ENCODE results near the gene LTN1.
A peak's percentile ranks its signal among the peaks of the same experiment; 100 is the strongest.
"Not testable (repeated sequence)": the region's sequence is repeated elsewhere in the genome, so short reads cannot be mapped to it uniquely, and the experiment has no call there.

LTN1 gene

GRCh38 chr21:29017639-29018237, 25.1 kb upstream of the LTN1 start:
- Histone ChIP-seq H3K27ac (ENCODE audit: insufficient read depth, low read length, poor library complexity, severe bottlenecking) (no peak overlapping the region), H3K9me3 (ENCODE audit: control insufficient read depth, low read length) (no peaks in the 10 kb centered on the region), H3K4me1 (ENCODE audit: control insufficient read depth, insufficient read depth, low read length, poor library complexity, severe bottlenecking) (peaks cover 7% of the 10 kb centered on the region), H3K36me3 (ENCODE audit: control insufficient read depth, insufficient read depth, low read length) (no peaks in the 10 kb centered on the region), H3K27me3 (replicated peaks; ENCODE audit: control insufficient read depth, insufficient read depth, low read length, poor library complexity, severe bottlenecking) (no peaks in the 10 kb centered on the region), H3K4me3 (ENCODE audit: insufficient read depth, low read depth, low read length, poor library complexity, severe bottlenecking) (peak overlapping the region; percentile 70)
- DNase-seq, result no peak

- not testable (repeated sequence) for H3K4me3 ChIP-seq (ENCODE audit: insufficient read depth, low read depth, low read length, poor library complexity, severe bottlenecking); H3K4me1 ChIP-seq (ENCODE audit: control insufficient read depth, insufficient read depth, low read length, poor library complexity, severe bottlenecking); DNase-seq; H3K9me3 ChIP-seq (ENCODE audit: control insufficient read depth, low read length); H3K27me3 ChIP-seq (replicated peaks; ENCODE audit: control insufficient read depth, insufficient read depth, low read length, poor library complexity, severe bottlenecking); H3K27ac ChIP-seq (ENCODE audit: insufficient read depth, low read length, poor library complexity, severe bottlenecking); H3K36me3 ChIP-seq (ENCODE audit: control insufficient read depth, insufficient read depth, low read length)
Observed at GRCh38 chr21:29011236-29011635, 18.6 kb upstream of the LTN1 start.

- Histone ChIP-seq H3K36me3 (ENCODE audit: control insufficient read depth, insufficient read depth, low read length) (no peaks in the 10 kb centered on the region), H3K4me1 (ENCODE audit: control insufficient read depth, insufficient read depth, low read length, poor library complexity, severe bottlenecking) (no peaks in the 10 kb centered on the region), H3K9me3 (ENCODE audit: control insufficient read depth, low read length) (no peaks in the 10 kb centered on the region), H3K27me3 (replicated peaks; ENCODE audit: control insufficient read depth, insufficient read depth, low read length, poor library complexity, severe bottlenecking) (no peaks in the 10 kb centered on the region), H3K27ac (ENCODE audit: insufficient read depth, low read length, poor library complexity, severe bottlenecking) (no peak overlapping the region), H3K4me3 (ENCODE audit: insufficient read depth, low read depth, low read length, poor library complexity, severe bottlenecking) (no peak overlapping the region)
- DNase-seq, result no peak
Observed at GRCh38 chr21:29008367-29008766, 15.7 kb upstream of the LTN1 start.

- Histone ChIP-seq H3K4me3 (ENCODE audit: insufficient read depth, low read depth, low read length, poor library complexity, severe bottlenecking) (no peak overlapping the region), H3K27ac (ENCODE audit: insufficient read depth, low read length, poor library complexity, severe bottlenecking) (no peak overlapping the region), H3K27me3 (replicated peaks; ENCODE audit: control insufficient read depth, insufficient read depth, low read length, poor library complexity, severe bottlenecking) (no peaks in the 10 kb centered on the region), H3K9me3 (ENCODE audit: control insufficient read depth, low read length) (no peaks in the 10 kb centered on the region), H3K36me3 (ENCODE audit: control insufficient read depth, insufficient read depth, low read length) (no peaks in the 10 kb centered on the region), H3K4me1 (ENCODE audit: control insufficient read depth, insufficient read depth, low read length, poor library complexity, severe bottlenecking) (no peaks in the 10 kb centered on the region)
- no peak for DNase-seq
Observed at GRCh38 chr21:29007810-29008209, 15.1 kb upstream of the LTN1 start.

- H3K27ac ChIP-seq (ENCODE audit: insufficient read depth, low read length, poor library complexity, severe bottlenecking), result no peak overlapping the region
- peaks cover 4% of the 10 kb centered on the region for H3K4me1 ChIP-seq (ENCODE audit: control insufficient read depth, insufficient read depth, low read length, poor library complexity, severe bottlenecking)
- H3K9me3 ChIP-seq (ENCODE audit: control insufficient read depth, low read length), result no peaks in the 10 kb centered on the region
- H3K4me3 ChIP-seq (ENCODE audit: insufficient read depth, low read depth, low read length, poor library complexity, severe bottlenecking), result no peak overlapping the region
- H3K36me3 ChIP-seq (ENCODE audit: control insufficient read depth, insufficient read depth, low read length), result no peaks in the 10 kb centered on the region
- DNase-seq, result no peak
- H3K27me3 ChIP-seq (replicated peaks; ENCODE audit: control insufficient read depth, insufficient read depth, low read length, poor library complexity, severe bottlenecking), result no peaks in the 10 kb centered on the region
Observed at GRCh38 chr21:29007135-29007534, 14.5 kb upstream of the LTN1 start.

- H3K4me3 ChIP-seq (ENCODE audit: insufficient read depth, low read depth, low read length, poor library complexity, severe bottlenecking), result no peak overlapping the region
- peaks cover 4% of the 10 kb centered on the region for H3K4me1 ChIP-seq (ENCODE audit: control insufficient read depth, insufficient read depth, low read length, poor library complexity, severe bottlenecking)
- no peaks in the 10 kb centered on the region for H3K27me3 ChIP-seq (replicated peaks; ENCODE audit: control insufficient read depth, insufficient read depth, low read length, poor library complexity, severe bottlenecking)
- H3K36me3 ChIP-seq (ENCODE audit: control insufficient read depth, insufficient read depth, low read length), result no peaks in the 10 kb centered on the region
- H3K27ac ChIP-seq (ENCODE audit: insufficient read depth, low read length, poor library complexity, severe bottlenecking), result no peak overlapping the region
- no peak for DNase-seq
- H3K9me3 ChIP-seq (ENCODE audit: control insufficient read depth, low read length), result no peaks in the 10 kb centered on the region
Observed at GRCh38 chr21:29005696-29006095, 13.0 kb upstream of the LTN1 start.

- H3K36me3 ChIP-seq (ENCODE audit: control insufficient read depth, insufficient read depth, low read length), result no peaks in the 10 kb centered on the region
- H3K27ac ChIP-seq (ENCODE audit: insufficient read depth, low read length, poor library complexity, severe bottlenecking), result peak overlapping the region; percentile 94
- DNase-seq, result peak; percentile 88 to 94 (median 92)
- no peaks in the 10 kb centered on the region for H3K9me3 ChIP-seq (ENCODE audit: control insufficient read depth, low read length)
- H3K4me1 ChIP-seq (ENCODE audit: control insufficient read depth, insufficient read depth, low read length, poor library complexity, severe bottlenecking), result peaks cover 4% of the 10 kb centered on the region
- H3K4me3 ChIP-seq (ENCODE audit: insufficient read depth, low read depth, low read length, poor library complexity, severe bottlenecking), result peak overlapping the region; percentile 61
- H3K27me3 ChIP-seq (replicated peaks; ENCODE audit: control insufficient read depth, insufficient read depth, low read length, poor library complexity, severe bottlenecking), result no peaks in the 10 kb centered on the region
Observed at GRCh38 chr21:29002442-29003144, 9.9 kb upstream of the LTN1 start.

- H3K36me3 ChIP-seq (ENCODE audit: control insufficient read depth, insufficient read depth, low read length), result no peaks in the 10 kb centered on the region
- peak overlapping the region; percentile 82 for H3K27ac ChIP-seq (ENCODE audit: insufficient read depth, low read length, poor library complexity, severe bottlenecking)
- peak overlapping the region; percentile 66 for H3K4me3 ChIP-seq (ENCODE audit: insufficient read depth, low read depth, low read length, poor library complexity, severe bottlenecking)
- no peak for DNase-seq
- no peaks in the 10 kb centered on the region for H3K9me3 ChIP-seq (ENCODE audit: control insufficient read depth, low read length)
- peaks cover 16% of the 10 kb centered on the region for H3K4me1 ChIP-seq (ENCODE audit: control insufficient read depth, insufficient read depth, low read length, poor library complexity, severe bottlenecking)
- H3K27me3 ChIP-seq (replicated peaks; ENCODE audit: control insufficient read depth, insufficient read depth, low read length, poor library complexity, severe bottlenecking), result no peaks in the 10 kb centered on the region
Observed at GRCh38 chr21:28993293-28993629, 584 bp upstream of the LTN1 start.

GRCh38 chr21:28991861-28992525, 684 bp downstream of the LTN1 start:
- no peaks in the 10 kb centered on the region for H3K9me3 ChIP-seq (ENCODE audit: control insufficient read depth, low read length)
- no peak for DNase-seq

GRCh38 chr21:28988146-28988545, 4.5 kb downstream of the LTN1 start:
- not testable (repeated sequence) for H3K4me3 ChIP-seq (ENCODE audit: insufficient read depth, low read depth, low read length, poor library complexity, severe bottlenecking); H3K27ac ChIP-seq (ENCODE audit: insufficient read depth, low read length, poor library complexity, severe bottlenecking); DNase-seq; H3K27me3 ChIP-seq (replicated peaks; ENCODE audit: control insufficient read depth, insufficient read depth, low read length, poor library complexity, severe bottlenecking); H3K9me3 ChIP-seq (ENCODE audit: control insufficient read depth, low read length)
- H3K36me3 ChIP-seq (ENCODE audit: control insufficient read depth, insufficient read depth, low read length), result peaks cover 28% of the 10 kb centered on the region
- peaks cover 13% of the 10 kb centered on the region for H3K4me1 ChIP-seq (ENCODE audit: control insufficient read depth, insufficient read depth, low read length, poor library complexity, severe bottlenecking)

More at GRCh38 chr21:28991861-28992525, 684 bp downstream of the LTN1 start:
- Histone ChIP-seq H3K27ac (ENCODE audit: insufficient read depth, low read length, poor library complexity, severe bottlenecking) (peak overlapping the region; percentile 82), H3K27me3 (replicated peaks; ENCODE audit: control insufficient read depth, insufficient read depth, low read length, poor library complexity, severe bottlenecking) (no peaks in the 10 kb centered on the region), H3K4me1 (ENCODE audit: control insufficient read depth, insufficient read depth, low read length, poor library complexity, severe bottlenecking) (peaks cover 16% of the 10 kb centered on the region), H3K36me3 (ENCODE audit: control insufficient read depth, insufficient read depth, low read length) (no peaks in the 10 kb centered on the region), H3K4me3 (ENCODE audit: insufficient read depth, low read depth, low read length, poor library complexity, severe bottlenecking) (peak overlapping the region; percentile 66)

Measured in effector memory CD4-positive, alpha-beta T cell (primary cell).